ENCODE measurements around the gene TTLL7.

GRCh38 chr1:83815330-83815729, 183.6 kb downstream of the TTLL7 start:
- TF ChIP-seq POLR2A (IDR thresholded peaks at IDR 0.05) (no peak), POLR2AphosphoS5 (IDR thresholded peaks at IDR 0.05) (no peak)
- TF ChIP-seq, protein P1, sequence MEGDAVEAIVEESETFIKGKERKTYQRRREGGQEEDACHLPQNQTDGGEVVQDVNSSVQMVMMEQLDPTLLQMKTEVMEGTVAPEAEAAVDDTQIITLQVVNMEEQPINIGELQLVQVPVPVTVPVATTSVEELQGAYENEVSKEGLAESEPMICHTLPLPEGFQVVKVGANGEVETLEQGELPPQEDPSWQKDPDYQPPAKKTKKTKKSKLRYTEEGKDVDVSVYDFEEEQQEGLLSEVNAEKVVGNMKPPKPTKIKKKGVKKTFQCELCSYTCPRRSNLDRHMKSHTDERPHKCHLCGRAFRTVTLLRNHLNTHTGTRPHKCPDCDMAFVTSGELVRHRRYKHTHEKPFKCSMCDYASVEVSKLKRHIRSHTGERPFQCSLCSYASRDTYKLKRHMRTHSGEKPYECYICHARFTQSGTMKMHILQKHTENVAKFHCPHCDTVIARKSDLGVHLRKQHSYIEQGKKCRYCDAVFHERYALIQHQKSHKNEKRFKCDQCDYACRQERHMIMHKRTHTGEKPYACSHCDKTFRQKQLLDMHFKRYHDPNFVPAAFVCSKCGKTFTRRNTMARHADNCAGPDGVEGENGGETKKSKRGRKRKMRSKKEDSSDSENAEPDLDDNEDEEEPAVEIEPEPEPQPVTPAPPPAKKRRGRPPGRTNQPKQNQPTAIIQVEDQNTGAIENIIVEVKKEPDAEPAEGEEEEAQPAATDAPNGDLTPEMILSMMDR (IDR thresholded peaks at IDR 0.05), result no peak

All from prostate gland (tissue), 2 donors.